ENCODE data around the gene CCER1. TPM values are rescaled to one million over a fixed set of nuclear protein-coding genes. Genes with fewer than 3 reads are reported as not detected.

Gene CCER1, protein sequence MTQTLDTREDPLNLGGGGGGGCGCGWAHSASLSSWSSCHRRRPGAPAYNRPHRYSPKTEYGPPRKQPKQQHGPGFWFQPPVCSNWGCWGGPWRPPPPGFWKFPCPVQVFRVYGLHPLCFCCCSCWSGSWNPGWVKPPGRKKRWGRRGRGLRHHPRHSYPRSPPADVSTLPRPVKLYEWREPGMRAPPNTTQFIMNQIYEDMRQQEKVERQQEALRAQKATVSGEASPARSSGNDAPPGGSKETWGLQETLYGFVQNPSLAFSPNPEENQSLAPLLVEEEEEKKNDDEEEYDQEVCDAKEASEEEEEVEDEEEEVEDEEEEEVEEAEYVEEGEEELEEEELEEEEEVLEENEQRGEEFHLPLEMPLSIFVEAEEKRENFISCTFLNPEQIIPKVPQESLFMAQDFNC
- not detected for total RNA-seq

DNA sequence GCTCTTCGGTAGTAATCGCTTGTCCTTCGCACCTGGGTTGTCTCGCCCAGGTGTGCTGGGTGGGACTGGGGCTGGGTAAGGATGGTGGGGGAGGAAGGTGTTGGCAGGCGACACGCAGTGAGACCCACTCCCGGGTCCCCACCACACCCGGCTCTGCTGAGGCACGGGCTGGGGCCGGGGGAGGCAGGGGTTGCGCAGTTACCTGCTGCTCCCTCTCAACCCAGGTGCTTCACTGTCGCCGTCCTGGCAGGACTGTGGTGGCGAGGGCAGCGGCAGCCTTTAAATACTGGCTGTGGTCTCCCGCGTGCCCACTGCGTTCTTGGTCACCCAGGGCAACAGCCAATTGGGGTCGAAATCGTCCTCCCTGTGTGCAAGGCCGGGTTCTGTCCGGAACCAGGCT lies at the start of gene CCER1:
Gene CCER1, minus strand, starts transcription at position 256 of the 400 bp plus-strand sequence. CDS start 434 bp downstream, outside the sequence.

Other genes starting within 250 kb of the CCER1 start
- not detected for gene EPYC, start 49.8 kb upstream of the CCER1 start, total RNA-seq
- gene KERA, start 102.8 kb upstream of the CCER1 start, total RNA-seq, result 0.31 TPM
- gene LUM, start 156.3 kb upstream of the CCER1 start, total RNA-seq, result 4.4 TPM
- gene DCN, start 227.6 kb upstream of the CCER1 start, total RNA-seq, result 20.3 TPM

Measured in parietal lobe (tissue), 1 donor.